Daoy (cell line): Measurements from ENCODE around the gene OR10J1. TPM values are rescaled to one million over a fixed set of nuclear protein-coding genes. Genes with fewer than 3 reads are reported as not detected.

Source experiments
- total RNA-seq: library from RNA; depleted of rRNA; stranded (reverse); fragments of >200 nt; shearing (Covaris generic); gene quantifications from 2 replicates; pipeline ENCODE4 v1.2.3, GENCODE V29; 2014; rRNA removed

Gene OR10J1
- total RNA-seq, 1 experiment from 2014 or later = not detected

Other genes starting within 250 kb of the OR10J1 start
- gene ACKR1, start 234.8 kb upstream of the OR10J1 start, total RNA-seq = not detected in 2 replicates
- gene FCER1A, start 137.4 kb upstream of the OR10J1 start, total RNA-seq = not detected in 2 replicates
- not detected in 2 replicates for gene OR10J4, start 7.5 kb upstream of the OR10J1 start, total RNA-seq
- gene OR10J5, start 96.3 kb downstream of the OR10J1 start, total RNA-seq = not detected in 2 replicates
- gene APCS, start 148.1 kb downstream of the OR10J1 start, total RNA-seq = not detected in 2 replicates